Caco-2 (cell line): ENCODE results near the gene LGI2. TPM values are rescaled to one million over a fixed set of nuclear protein-coding genes. Genes with fewer than 3 reads are reported as not detected.

Experiments used
- BruUV-seq: library from RNA; stranded (reverse); fragments of 400-500 nt; replicated peaks from 2 replicates; lab custom pipeline; 2021; lab: Mats Ljungman, UMichigan
- CTCF ChIA-PET: fragments of 300-600 bp; sonication (Branson Sonifier 250); formaldehyde crosslinking; loops from one replicate; lab custom pipeline; 2022; ENCODE audit warnings: antibody characterized with exemption; lab: Charles Lee
- POLR2A ChIA-PET: fragments of 300-600 bp; sonication (Branson Sonifier 250); formaldehyde crosslinking; loops from one replicate; lab custom pipeline; 2022; ENCODE audit warnings: antibody characterized with exemption; lab: Charles Lee
- DNase-seq, 2 experiments: peaks; one replicate each; pipeline versions ENCODE4 v3.0.0 to v3.0.0-alpha.2; 2020 to 2022
- H3K27me3 ChIP-seq: replicated peaks from 2 replicates; pipeline ENCODE4 v1.6.0; 2011; ENCODE audit warnings: low read length; ENCODE audit not compliant: control insufficient read depth, insufficient read depth
- H3K36me3 ChIP-seq: 2 replicates; pipeline ENCODE4 v1.5.1; 2011; ENCODE audit warnings: low read length; ENCODE audit not compliant: control insufficient read depth, insufficient read depth
- H3K4me1 ChIP-seq: fragments of 250-450 bp; sonication (Bioruptor Pico); 2 replicates; pipeline ENCODE4 v1.5.1; 2020; ENCODE audit warnings: mild to moderate bottlenecking
- H3K4me3 ChIP-seq: 2 replicates; pipeline ENCODE4 v1.5.1; 2011; ENCODE audit warnings: low read depth, mild to moderate bottlenecking, control low read depth, low read length
- H3K9me3 ChIP-seq: fragments of 250-450 bp; sonication (Bioruptor Pico); 2 replicates; pipeline ENCODE4 v1.5.1; 2020; ENCODE audit warnings: mild to moderate bottlenecking, moderate library complexity
- H3K27ac Mint-ChIP-seq: one replicate; pipeline ENCODE4 v1.8.0; 2022; ENCODE audit warnings: mixed read lengths; ENCODE audit not compliant: unreplicated experiment
- H3K27me3 Mint-ChIP-seq: one replicate; pipeline ENCODE4 v1.8.0; 2022; ENCODE audit warnings: mixed read lengths; ENCODE audit not compliant: insufficient read depth, unreplicated experiment
- H3K36me3 Mint-ChIP-seq: one replicate; pipeline ENCODE4 v1.8.0; 2022; ENCODE audit warnings: mild to moderate bottlenecking, mixed read lengths; ENCODE audit not compliant: insufficient read depth, unreplicated experiment
- H3K4me1 Mint-ChIP-seq: one replicate; pipeline ENCODE4 v1.8.0; 2022; ENCODE audit warnings: low read depth, mixed read lengths; ENCODE audit not compliant: unreplicated experiment
- H3K4me3 Mint-ChIP-seq: one replicate; pipeline ENCODE4 v1.8.0; 2022; ENCODE audit warnings: mild to moderate bottlenecking, moderate library complexity, mixed read lengths; ENCODE audit not compliant: unreplicated experiment
- H3K9me3 Mint-ChIP-seq: one replicate; pipeline ENCODE4 v1.8.0; 2022; ENCODE audit warnings: mixed read lengths; ENCODE audit not compliant: unreplicated experiment
- CTCF ChIP-seq, 2 experiments: fragments of 200-600 bp in 1 of 2; IDR thresholded peaks; 1 replicate in 1 of 2; 2 replicates in 1 of 2; pipeline versions ENCODE4 v1.5.1 to v1.8.0; 2011 to 2022; ENCODE audit warnings: antibody characterized with exemption in 1 of 2, control low read depth in 1 of 2, inconsistent platforms in 1 of 2, low read depth in 1 of 2, low read length in 1 of 2, mild to moderate bottlenecking in 1 of 2, moderate library complexity in 1 of 2; ENCODE audit not compliant: insufficient read depth in 1 of 2, severe bottlenecking in 1 of 2, unreplicated experiment in 1 of 2
- intact Hi-C: fragments of 100-400 bp; cut with micrococcal nuclease; formaldehyde crosslinking; loops from one replicate; pipeline ENCODE4 v1.10.0; 2022; ENCODE audit not compliant: unreplicated experiment
- total RNA-seq: library from RNA; stranded (reverse); gene quantifications from 2 replicates; pipeline ENCODE4 v1.2.3, GENCODE V29; 2022

Gene LGI2
- total RNA-seq, 1 experiment from 2014 or later: 7.5 TPM

- BruUV-seq: no TSS peak
- H3K27me3 Mint-ChIP-seq: no peaks in the 10 kb centered on the region
- Histone ChIP-seq H3K4me1 (no peaks in the 10 kb centered on the region), H3K27me3 (no peaks in the 10 kb centered on the region; the same call in 1 of the 2 replicates), H3K36me3 (no peaks in the 10 kb centered on the region), H3K4me3 (no peak overlapping the region), H3K9me3 (no peaks in the 10 kb centered on the region)
- no peak for DNase-seq
- ChIA-PET POLR2A (no interaction called here), CTCF (interaction anchor here (1.8 kb wide), 1 partner anchor 9 kb away, joined by 5 read pairs; no protein-coding TSS in a partner anchor)
- intact Hi-C loops: loop anchor here (5.0 kb wide), 2 partner anchors 502 to 517 kb away; no protein-coding TSS in a partner anchor
- H3K9me3 Mint-ChIP-seq: no peaks in the 10 kb centered on the region
- no peaks in the 10 kb centered on the region for H3K4me1 Mint-ChIP-seq
- H3K4me3 Mint-ChIP-seq: no peak overlapping the region
- TF ChIP-seq CTCF (IDR thresholded peaks at IDR 0.05; ENCODE audit: insufficient read depth in 1 of 2, low read depth in 1 of 2, low read length in 1 of 2, severe bottlenecking in 1 of 2, unreplicated experiment in 1 of 2): no peak
- H3K27ac Mint-ChIP-seq: no peak overlapping the region
- no peaks in the 10 kb centered on the region for H3K36me3 Mint-ChIP-seq
These were observed 41.4 kb downstream of the LGI2 start for GRCh38 chr4:24989327-24989726.

GRCh38 chr4:24988776-24989175 lies 42.0 kb downstream of the LGI2 start:
- no peak overlapping the region for H3K4me3 ChIP-seq
- no peaks in the 10 kb centered on the region; the same call in 1 of the 2 replicates for H3K27me3 ChIP-seq
- CTCF ChIA-PET: interaction anchor here (1.8 kb wide), 1 partner anchor 9 kb away, joined by 5 read pairs; no protein-coding TSS in a partner anchor
- no peaks in the 10 kb centered on the region for H3K4me1 Mint-ChIP-seq
- TF ChIP-seq CTCF (IDR thresholded peaks at IDR 0.05; ENCODE audit: insufficient read depth in 1 of 2, low read depth in 1 of 2, low read length in 1 of 2, severe bottlenecking in 1 of 2, unreplicated experiment in 1 of 2): peak; percentile 14 to 25
- H3K9me3 Mint-ChIP-seq: no peaks in the 10 kb centered on the region
- H3K9me3 ChIP-seq: no peaks in the 10 kb centered on the region
- no peaks in the 10 kb centered on the region for H3K4me1 ChIP-seq
- POLR2A ChIA-PET: no interaction called here
- H3K27ac Mint-ChIP-seq: no peak overlapping the region
- peak; percentile 46 to 52 for DNase-seq
- H3K27me3 Mint-ChIP-seq: no peaks in the 10 kb centered on the region
- no peaks in the 10 kb centered on the region for H3K36me3 ChIP-seq
- BruUV-seq: no TSS peak
- intact Hi-C loops: loop anchor here (5.0 kb wide), 2 partner anchors 501 to 516 kb away; no protein-coding TSS in a partner anchor
- no peak overlapping the region for H3K4me3 Mint-ChIP-seq
- no peaks in the 10 kb centered on the region for H3K36me3 Mint-ChIP-seq

GRCh38 chr4:24984602-24985532 lies 45.9 kb downstream of the LGI2 start:
- no peaks in the 10 kb centered on the region for H3K36me3 ChIP-seq
- Mint-ChIP-seq H3K9me3 (no peaks in the 10 kb centered on the region), H3K4me1 (no peaks in the 10 kb centered on the region), H3K27me3 (no peaks in the 10 kb centered on the region), H3K36me3 (no peaks in the 10 kb centered on the region), H3K4me3 (no peak overlapping the region), H3K27ac (no peak overlapping the region)
- no TSS peak for BruUV-seq
- H3K4me1 ChIP-seq: no peaks in the 10 kb centered on the region
- no peaks in the 10 kb centered on the region for H3K27me3 ChIP-seq
- no peaks in the 10 kb centered on the region for H3K9me3 ChIP-seq
- POLR2A ChIA-PET: no interaction called here
- no peak for DNase-seq
- peak in 1 of 2 experiments; percentile 5 for TF ChIP-seq CTCF (IDR thresholded peaks at IDR 0.05; ENCODE audit: insufficient read depth in 1 of 2, low read depth in 1 of 2, low read length in 1 of 2, severe bottlenecking in 1 of 2, unreplicated experiment in 1 of 2)
- intact Hi-C loops: loop anchor here (5.0 kb wide), 3 partner anchors 82 to 513 kb away; no protein-coding TSS in a partner anchor
- H3K4me3 ChIP-seq: no peak overlapping the region
- CTCF ChIA-PET: no interaction called here
